SK-N-SH treated with all-trans-retinoic acid at 6 μM for 48 hours (cell line): ENCODE data around the gene ALB.

Experiments used
- ATAC-seq: fragments of 200-7000 bp; cut with Tn5 transposase; 3 replicates; pipeline ENCODE4 v1.9.1; 2020; ENCODE audit warnings: mild to moderate bottlenecking, moderate library complexity
- ARNTL ChIP-seq: fragments of 450-650 bp; formaldehyde crosslinking; IDR thresholded peaks from 2 replicates; pipeline ENCODE4 v1.5.0; 2020; ENCODE audit warnings: low read depth, mild to moderate bottlenecking, moderate library complexity, borderline replicate concordance
- BACH2 ChIP-seq: fragments of 250-450 bp; sonication (Bioruptor Pico); IDR thresholded peaks from 2 replicates; pipeline ENCODE4 v1.9.0; 2021; ENCODE audit warnings: mild to moderate bottlenecking, borderline replicate concordance
- CREB5 ChIP-seq: fragments of 250-450 bp; sonication (Bioruptor Pico); IDR thresholded peaks from 2 replicates; pipeline ENCODE4 v1.5.1; 2020; ENCODE audit warnings: low read depth, mild to moderate bottlenecking, moderate library complexity
- ESRRG ChIP-seq: fragments of 250-450 bp; sonication (Bioruptor Pico); IDR thresholded peaks from 2 replicates; pipeline ENCODE4 v1.6.1; 2021; ENCODE audit warnings: mild to moderate bottlenecking
- GLIS3 ChIP-seq: fragments of 250-450 bp; sonication (Bioruptor Pico); IDR thresholded peaks from 2 replicates; pipeline ENCODE4 v1.5.0; 2020; ENCODE audit warnings: mild to moderate bottlenecking, moderate library complexity
- OSR1 ChIP-seq: fragments of 250-450 bp; sonication (Bioruptor Pico); IDR thresholded peaks from 2 replicates; pipeline ENCODE4 v1.8.0; 2022; ENCODE audit warnings: moderate library complexity, mild to moderate bottlenecking, inconsistent platforms
- POU6F1 ChIP-seq: fragments of 250-450 bp; sonication (Bioruptor Pico); IDR thresholded peaks from 2 replicates; pipeline ENCODE4 v1.8.0; 2021; ENCODE audit warnings: low read depth, mild to moderate bottlenecking, moderate library complexity, borderline replicate concordance
- PPARA ChIP-seq: fragments of 250-450 bp; sonication (Bioruptor Pico); IDR thresholded peaks from 2 replicates; pipeline ENCODE4 v1.5.0; 2020; ENCODE audit warnings: mild to moderate bottlenecking, borderline replicate concordance
- RARB ChIP-seq: fragments of 250-450 bp; sonication (Bioruptor Pico); IDR thresholded peaks from 2 replicates; pipeline ENCODE4 v1.8.0; 2021; ENCODE audit warnings: mild to moderate bottlenecking, moderate library complexity
- SNAI2 ChIP-seq: fragments of 250-450 bp; sonication (Bioruptor Pico); IDR thresholded peaks from 2 replicates; pipeline ENCODE4 v1.5.0; 2020; ENCODE audit warnings: mild to moderate bottlenecking, moderate library complexity
- TCF4 ChIP-seq: fragments of 250-450 bp; sonication (Bioruptor Pico); IDR thresholded peaks from 2 replicates; pipeline ENCODE4 v1.8.0; 2021; ENCODE audit warnings: mild to moderate bottlenecking, moderate library complexity, borderline replicate concordance
- TOX ChIP-seq: fragments of 250-450 bp; sonication (Bioruptor Pico); IDR thresholded peaks from 2 replicates; pipeline ENCODE4 v1.8.0; 2021; ENCODE audit warnings: mild to moderate bottlenecking, moderate library complexity, borderline replicate concordance
- ZFP3 ChIP-seq: fragments of 250-450 bp; sonication (Bioruptor Pico); IDR thresholded peaks from 2 replicates; pipeline ENCODE4 v1.5.0; 2020; ENCODE audit warnings: mild to moderate bottlenecking, moderate library complexity
- ZFP30 ChIP-seq: fragments of 450-650 bp; formaldehyde crosslinking; IDR thresholded peaks from 2 replicates; pipeline ENCODE4 v1.5.0; 2022; ENCODE audit warnings: mild to moderate bottlenecking, moderate library complexity
- ZNF8 ChIP-seq: fragments of 450-650 bp; formaldehyde crosslinking; IDR thresholded peaks from 2 replicates; pipeline ENCODE4 v1.5.0; 2020; ENCODE audit warnings: mild to moderate bottlenecking, moderate library complexity
- TF ChIP-seq, protein P1 (sequence below): fragments of 250-450 bp; sonication (Bioruptor Pico); IDR thresholded peaks from 2 replicates; pipeline ENCODE4 v1.5.1; 2021; ENCODE audit warnings: mild to moderate bottlenecking, moderate library complexity
- TF ChIP-seq, protein P2 (sequence below): fragments of 250-450 bp; sonication (Bioruptor Pico); IDR thresholded peaks from 2 replicates; pipeline ENCODE4 v1.8.0; 2020; ENCODE audit warnings: mild to moderate bottlenecking, moderate library complexity, borderline replicate concordance

The ALB gene

DNA sequence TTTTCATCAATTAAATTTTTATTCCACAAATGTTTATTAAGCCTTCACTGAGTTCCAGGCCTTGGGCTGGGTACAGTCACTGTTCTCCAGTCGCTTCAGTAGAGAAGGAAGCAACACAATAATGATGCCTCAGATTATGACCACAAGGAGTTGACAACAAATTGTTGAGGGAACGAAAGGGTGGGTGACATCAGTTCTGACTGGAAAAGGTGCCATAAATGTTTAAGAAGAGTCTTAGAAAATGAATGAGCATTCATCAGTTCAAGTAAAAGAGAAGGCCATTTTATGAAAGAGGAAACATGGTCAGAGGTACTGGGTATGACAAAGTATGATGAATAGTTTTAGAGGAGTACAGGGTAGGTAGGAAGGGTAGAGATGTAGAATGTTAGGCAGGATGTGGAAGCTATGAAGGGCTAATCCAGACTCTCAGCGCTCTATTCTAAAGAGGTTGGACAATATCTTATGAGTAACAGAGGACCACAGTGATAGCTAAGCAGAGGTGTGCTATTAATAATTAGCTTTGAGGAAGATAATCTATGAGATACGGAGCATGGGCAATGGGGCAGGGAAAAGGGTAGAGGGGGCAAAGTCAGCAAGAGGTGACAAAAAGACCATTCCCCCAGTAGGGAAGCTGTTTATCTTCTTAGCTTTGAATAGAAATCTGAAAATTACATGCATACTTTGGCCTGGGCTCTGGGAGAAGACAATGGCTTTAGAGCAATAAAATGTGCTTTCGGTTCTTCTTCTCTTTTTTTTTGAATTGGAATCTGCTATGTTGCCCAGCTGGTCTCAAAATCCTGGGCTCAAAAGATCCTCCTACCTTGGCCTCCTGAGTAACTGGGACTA, 52.3 kb downstream of the ALB start:
- no peak for ATAC-seq
- TF ChIP-seq PPARA (CRISPR knock-in tag) (no peak), ZFP3 (CRISPR knock-in tag) (no peak), CREB5 (CRISPR knock-in tag) (no peak), ESRRG (CRISPR knock-in tag) (no peak), RARB (CRISPR knock-in tag) (no peak)
- TF ChIP-seq, protein P1, sequence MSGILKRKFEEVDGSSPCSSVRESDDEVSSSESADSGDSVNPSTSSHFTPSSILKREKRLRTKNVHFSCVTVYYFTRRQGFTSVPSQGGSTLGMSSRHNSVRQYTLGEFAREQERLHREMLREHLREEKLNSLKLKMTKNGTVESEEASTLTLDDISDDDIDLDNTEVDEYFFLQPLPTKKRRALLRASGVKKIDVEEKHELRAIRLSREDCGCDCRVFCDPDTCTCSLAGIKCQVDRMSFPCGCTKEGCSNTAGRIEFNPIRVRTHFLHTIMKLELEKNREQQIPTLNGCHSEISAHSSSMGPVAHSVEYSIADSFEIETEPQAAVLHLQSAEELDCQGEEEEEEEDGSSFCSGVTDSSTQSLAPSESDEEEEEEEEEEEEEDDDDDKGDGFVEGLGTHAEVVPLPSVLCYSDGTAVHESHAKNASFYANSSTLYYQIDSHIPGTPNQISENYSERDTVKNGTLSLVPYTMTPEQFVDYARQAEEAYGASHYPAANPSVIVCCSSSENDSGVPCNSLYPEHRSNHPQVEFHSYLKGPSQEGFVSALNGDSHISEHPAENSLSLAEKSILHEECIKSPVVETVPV (CRISPR knock-in tag): no peak

DNA sequence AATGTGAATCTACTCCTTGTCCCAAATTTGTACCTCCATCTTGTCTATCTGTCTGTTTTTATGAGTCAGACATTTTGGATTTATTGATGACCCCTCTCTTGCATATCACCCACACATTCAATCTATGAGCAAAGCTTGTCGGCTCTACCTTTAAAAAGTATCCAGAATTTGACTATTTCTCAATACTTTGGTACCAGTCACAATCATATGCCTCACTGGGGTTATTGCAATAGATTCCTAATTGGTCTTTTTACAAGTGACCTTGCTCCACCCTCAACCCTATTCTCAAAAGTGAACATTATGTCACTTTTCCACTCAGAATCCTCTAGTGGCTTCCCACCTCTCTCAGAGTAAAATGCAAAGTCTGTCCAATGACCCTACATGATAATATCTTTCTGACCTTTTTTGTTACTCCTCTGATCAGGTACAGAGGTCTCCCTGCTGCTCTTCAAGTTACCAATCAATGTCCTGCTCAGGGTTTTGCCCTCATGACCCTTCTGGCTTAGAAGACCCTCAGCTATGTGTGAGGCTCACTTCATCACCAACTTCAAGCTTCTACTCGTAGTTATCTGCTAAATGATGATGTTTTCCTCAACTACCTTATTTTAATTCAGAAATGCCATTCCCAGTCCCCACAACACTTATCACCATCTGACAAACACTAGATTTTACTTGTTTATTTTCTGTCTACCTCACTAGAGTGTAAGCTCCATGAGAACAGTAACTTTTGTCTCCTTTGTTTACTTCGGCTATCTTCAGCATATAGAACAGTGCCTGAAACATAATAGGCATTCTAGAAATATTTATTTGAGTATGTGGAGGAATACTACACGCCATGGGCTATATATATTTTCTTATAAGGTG, 54.3 kb downstream of the ALB start:
- no peak for ATAC-seq
- TF ChIP-seq POU6F1 (no peak), GLIS3 (CRISPR knock-in tag) (no peak), ZFP3 (CRISPR knock-in tag) (no peak)
- TF ChIP-seq, protein P1 (CRISPR knock-in tag): no peak

DNA sequence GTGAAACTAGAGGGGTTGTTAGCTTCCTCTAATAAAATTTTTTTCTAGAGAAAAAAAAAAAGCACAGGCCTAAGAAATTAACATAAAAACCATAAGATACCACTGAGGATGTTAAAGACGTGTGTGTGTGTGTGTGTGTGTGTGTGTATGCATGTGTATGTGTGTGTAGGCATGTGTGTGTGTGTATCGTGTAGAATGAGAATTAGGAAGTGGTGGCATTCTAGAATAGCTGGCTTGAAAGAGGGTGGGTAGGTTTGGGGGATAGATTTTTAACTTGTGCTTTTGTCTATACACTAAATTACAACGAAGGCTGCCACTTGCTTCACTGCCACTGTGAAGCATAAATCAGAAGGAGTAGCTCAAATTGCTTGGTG, 54.9 kb downstream of the ALB start:
- TF ChIP-seq ARNTL (no peak), OSR1 (CRISPR knock-in tag) (no peak), GLIS3 (CRISPR knock-in tag) (no peak), ZFP30 (CRISPR knock-in tag) (no peak), RARB (CRISPR knock-in tag) (no peak), TCF4 (CRISPR knock-in tag) (no peak), ESRRG (CRISPR knock-in tag) (no peak), SNAI2 (CRISPR knock-in tag) (no peak), CREB5 (CRISPR knock-in tag) (no peak)
- no peak for ATAC-seq

DNA sequence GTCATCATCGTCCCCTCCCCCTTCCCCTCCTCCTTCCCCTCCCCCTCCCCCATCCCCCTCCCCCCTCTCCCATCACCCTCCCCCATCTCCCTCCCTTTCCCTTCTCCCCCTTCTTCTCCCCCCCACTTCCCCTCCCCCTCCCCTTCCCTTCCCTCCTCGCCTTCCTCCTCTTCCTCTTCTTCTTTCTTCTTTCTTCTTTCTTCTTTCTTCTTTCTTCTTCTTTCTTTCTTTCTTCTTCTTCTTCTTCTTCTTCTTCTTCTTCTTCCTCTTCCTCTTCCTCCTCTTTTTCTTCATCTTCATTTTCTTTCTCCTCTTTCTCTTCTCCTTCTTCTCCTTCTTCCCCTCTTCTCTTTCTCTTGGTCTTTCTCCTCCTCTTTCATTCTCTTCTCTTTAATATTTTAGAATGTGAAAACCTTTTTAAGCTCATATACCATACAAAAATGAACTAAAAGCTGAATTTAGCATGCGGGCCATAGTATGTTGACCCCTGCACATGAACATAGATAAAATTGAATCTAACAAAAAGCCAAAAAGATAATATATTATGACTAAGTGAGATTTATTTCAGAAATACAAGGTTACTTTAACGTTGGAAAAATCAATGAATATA, 56.9 kb downstream of the ALB start:
- ATAC-seq: no peak
- TF ChIP-seq TOX (CRISPR knock-in tag) (no peak), ZNF8 (CRISPR knock-in tag) (no peak), ESRRG (CRISPR knock-in tag) (no peak), SNAI2 (CRISPR knock-in tag) (no peak), OSR1 (CRISPR knock-in tag) (no peak), POU6F1 (no peak), ZFP3 (CRISPR knock-in tag) (no peak), BACH2 (CRISPR knock-in tag) (no peak), ZFP30 (CRISPR knock-in tag) (no peak), CREB5 (CRISPR knock-in tag) (no peak)
- TF ChIP-seq, protein P2, sequence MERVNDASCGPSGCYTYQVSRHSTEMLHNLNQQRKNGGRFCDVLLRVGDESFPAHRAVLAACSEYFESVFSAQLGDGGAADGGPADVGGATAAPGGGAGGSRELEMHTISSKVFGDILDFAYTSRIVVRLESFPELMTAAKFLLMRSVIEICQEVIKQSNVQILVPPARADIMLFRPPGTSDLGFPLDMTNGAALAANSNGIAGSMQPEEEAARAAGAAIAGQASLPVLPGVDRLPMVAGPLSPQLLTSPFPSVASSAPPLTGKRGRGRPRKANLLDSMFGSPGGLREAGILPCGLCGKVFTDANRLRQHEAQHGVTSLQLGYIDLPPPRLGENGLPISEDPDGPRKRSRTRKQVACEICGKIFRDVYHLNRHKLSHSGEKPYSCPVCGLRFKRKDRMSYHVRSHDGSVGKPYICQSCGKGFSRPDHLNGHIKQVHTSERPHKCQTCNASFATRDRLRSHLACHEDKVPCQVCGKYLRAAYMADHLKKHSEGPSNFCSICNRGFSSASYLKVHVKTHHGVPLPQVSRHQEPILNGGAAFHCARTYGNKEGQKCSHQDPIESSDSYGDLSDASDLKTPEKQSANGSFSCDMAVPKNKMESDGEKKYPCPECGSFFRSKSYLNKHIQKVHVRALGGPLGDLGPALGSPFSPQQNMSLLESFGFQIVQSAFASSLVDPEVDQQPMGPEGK (CRISPR knock-in tag): no peak
- TF ChIP-seq, protein P1 (CRISPR knock-in tag): no peak
